ENCODE results near the gene TPK1.

Gene TPK1

DNA sequence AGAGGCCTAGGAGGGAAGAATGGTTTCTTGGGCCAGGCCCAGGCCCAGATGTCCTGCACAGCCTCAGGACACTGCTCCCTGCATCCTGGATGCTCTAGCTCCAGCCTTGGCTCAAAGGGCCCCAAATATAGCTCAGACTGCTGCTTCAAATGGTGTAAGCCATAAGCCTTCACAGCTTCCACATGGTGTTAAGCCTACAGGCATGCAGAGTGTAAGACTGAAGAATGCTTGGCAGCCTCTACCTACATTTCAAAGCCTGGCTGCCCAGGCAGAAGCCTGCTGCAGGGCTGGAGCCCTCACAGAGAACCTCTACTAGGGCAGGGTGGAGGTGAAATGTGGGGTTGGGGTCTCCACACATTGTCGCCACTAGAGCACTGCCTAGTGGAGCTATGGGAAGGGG, 118.1 kb downstream of the TPK1 start:
- no peak for DNase-seq (ENCODE audit: low read depth)
- in situ Hi-C loops (cut with HindIII; ENCODE audit: low sequenced_read_pairs), result no loop called here
- no peak overlapping the region for H3K4me3 ChIP-seq (ENCODE audit: low read depth, low read length)
- TF ChIP-seq, protein P1, sequence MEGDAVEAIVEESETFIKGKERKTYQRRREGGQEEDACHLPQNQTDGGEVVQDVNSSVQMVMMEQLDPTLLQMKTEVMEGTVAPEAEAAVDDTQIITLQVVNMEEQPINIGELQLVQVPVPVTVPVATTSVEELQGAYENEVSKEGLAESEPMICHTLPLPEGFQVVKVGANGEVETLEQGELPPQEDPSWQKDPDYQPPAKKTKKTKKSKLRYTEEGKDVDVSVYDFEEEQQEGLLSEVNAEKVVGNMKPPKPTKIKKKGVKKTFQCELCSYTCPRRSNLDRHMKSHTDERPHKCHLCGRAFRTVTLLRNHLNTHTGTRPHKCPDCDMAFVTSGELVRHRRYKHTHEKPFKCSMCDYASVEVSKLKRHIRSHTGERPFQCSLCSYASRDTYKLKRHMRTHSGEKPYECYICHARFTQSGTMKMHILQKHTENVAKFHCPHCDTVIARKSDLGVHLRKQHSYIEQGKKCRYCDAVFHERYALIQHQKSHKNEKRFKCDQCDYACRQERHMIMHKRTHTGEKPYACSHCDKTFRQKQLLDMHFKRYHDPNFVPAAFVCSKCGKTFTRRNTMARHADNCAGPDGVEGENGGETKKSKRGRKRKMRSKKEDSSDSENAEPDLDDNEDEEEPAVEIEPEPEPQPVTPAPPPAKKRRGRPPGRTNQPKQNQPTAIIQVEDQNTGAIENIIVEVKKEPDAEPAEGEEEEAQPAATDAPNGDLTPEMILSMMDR (IDR thresholded peaks at IDR 0.05; ENCODE audit: low read depth, low read length, missing control alignments), result no peak

DNA sequence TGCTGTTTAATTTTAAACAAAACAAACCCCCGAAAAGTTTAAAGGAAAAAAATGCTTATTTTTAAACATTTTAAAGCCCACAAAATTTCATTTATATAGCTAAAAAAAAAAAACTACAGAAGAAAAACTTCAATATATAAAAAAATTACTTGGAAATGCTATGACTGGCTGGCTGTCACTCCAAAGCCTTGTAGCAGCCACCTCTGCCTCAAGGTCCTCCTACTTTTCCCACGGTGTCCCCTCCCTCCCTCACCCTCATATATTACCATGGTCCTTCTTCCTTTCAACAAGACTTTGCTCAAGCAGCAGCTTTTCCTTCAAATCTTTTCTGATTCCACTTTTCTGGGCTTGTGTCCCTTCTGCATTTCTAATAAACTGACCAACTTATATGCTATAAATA, 122.0 kb downstream of the TPK1 start:
- H3K4me3 ChIP-seq (ENCODE audit: low read depth, low read length), result no peak overlapping the region
- in situ Hi-C loops (cut with HindIII; ENCODE audit: low sequenced_read_pairs), result no loop called here
- TF ChIP-seq, protein P1 (IDR thresholded peaks at IDR 0.05; ENCODE audit: low read depth, low read length, missing control alignments), result no peak
- DNase-seq (ENCODE audit: low read depth), result no peak

DNA sequence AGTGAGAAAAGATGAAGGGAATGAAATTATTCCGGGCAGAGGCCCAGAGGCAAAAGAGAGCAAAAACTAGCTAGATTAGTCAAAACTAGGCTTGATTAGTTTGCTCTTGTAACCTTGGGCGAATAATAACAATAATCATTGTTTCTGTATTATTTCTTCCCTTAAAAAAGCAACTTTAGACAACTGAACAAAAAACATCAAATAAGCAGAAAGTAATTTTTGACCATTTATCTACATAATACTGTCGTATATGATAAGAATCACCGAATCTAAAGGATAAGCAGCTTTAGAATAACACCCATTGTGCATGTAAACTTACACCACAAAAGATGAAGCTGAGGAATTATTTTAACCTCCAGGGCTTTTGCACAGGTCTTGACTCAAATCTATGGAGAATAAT, 125.1 kb downstream of the TPK1 start:
- TF ChIP-seq, protein P1 (IDR thresholded peaks at IDR 0.05; ENCODE audit: low read depth, low read length, missing control alignments), result no peak
- no peak for DNase-seq (ENCODE audit: low read depth)
- H3K4me3 ChIP-seq (ENCODE audit: low read depth, low read length), result no peak overlapping the region
- in situ Hi-C loops (cut with HindIII; ENCODE audit: low sequenced_read_pairs), result no loop called here

DNA sequence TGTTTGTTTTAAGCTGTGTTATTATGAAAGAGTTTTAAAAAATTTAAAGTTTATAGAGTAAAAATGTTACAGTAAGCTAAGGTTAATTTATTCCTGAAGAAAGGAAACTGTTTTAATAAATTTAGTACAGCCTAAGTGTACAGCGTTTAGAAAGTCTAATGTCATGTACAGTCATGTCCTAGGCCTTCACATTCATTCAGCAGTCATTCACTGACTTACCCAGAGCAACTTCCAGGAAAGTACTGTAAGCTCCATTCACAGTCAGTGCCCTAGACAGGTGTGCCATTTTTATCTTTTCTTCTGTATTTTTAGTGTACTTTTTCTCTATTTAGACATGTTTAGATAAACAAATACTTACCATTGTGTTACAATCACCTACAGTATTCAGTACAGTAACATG, 126.8 kb downstream of the TPK1 start:
- no peak for DNase-seq (ENCODE audit: low read depth)
- TF ChIP-seq, protein P1 (IDR thresholded peaks at IDR 0.05; ENCODE audit: low read depth, low read length, missing control alignments), result no peak
- no peak overlapping the region for H3K4me3 ChIP-seq (ENCODE audit: low read depth, low read length)
- in situ Hi-C loops (cut with HindIII; ENCODE audit: low sequenced_read_pairs), result no loop called here

DNA sequence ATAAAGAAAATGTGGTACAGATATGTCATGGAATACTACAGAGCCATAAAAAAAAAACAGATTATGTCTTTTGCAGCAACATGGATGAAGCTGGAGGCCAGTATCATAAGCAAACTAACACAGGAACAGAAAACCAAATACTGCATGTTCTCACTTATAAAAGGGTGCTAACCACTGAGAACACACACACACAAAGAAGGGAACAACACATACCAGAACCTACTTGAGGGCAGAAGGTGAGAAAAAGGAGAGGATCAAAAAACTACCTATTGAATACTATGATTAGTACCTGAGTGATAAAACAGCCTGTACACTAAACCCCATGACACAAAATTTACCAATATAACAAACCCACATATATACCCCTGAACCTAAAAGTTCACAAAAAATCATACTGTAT, 144.6 kb downstream of the TPK1 start:
- in situ Hi-C loops (cut with HindIII; ENCODE audit: low sequenced_read_pairs), result no loop called here
- TF ChIP-seq, protein P1 (IDR thresholded peaks at IDR 0.05; ENCODE audit: low read depth, low read length, missing control alignments), result no peak
- DNase-seq (ENCODE audit: low read depth), result no peak
- H3K4me3 ChIP-seq (ENCODE audit: low read depth, low read length), result no peak overlapping the region

DNA sequence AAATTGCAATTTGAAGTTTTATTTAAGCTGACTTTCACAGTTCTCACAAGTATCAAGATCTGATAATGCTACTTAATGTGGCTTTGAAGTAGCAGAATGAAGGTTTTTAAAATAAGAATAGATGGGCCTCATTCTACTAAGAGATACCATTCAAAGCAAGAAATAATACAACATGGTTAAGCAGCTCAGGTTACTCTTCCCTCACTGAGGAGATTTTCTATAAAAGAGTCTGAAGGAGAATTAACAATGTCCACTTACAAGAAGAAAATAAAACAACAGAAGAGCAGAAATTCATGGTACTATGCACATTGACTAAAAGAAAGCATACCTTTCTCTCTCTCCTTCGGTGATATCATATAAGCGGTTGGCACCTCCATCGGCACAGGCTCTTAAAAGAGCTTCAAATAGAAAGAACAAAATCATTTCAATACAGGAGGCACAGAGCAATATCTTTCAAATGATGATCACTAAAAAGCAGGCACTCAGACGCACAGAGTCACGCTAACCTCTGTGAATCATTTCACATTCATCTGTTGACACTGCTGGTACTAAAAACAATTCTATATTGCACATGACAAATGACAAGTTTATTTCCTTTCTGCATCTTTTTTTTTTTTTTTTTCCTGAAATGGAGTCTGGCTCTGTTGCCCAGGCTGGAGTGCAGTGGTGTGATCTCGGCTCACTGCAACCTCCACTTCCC, 153.1 kb downstream of the TPK1 start:
- DNase-seq (ENCODE audit: low read depth), result no peak
- TF ChIP-seq, protein P1 (IDR thresholded peaks at IDR 0.05; ENCODE audit: low read depth, low read length, missing control alignments), result no peak
- H3K4me3 ChIP-seq (ENCODE audit: low read depth, low read length), result no peak overlapping the region
- in situ Hi-C loops (cut with HindIII; ENCODE audit: low sequenced_read_pairs), result no loop called here
